HepG2 (cell line): ENCODE results near the gene C16orf87. TPM values are rescaled to one million over a fixed set of nuclear protein-coding genes. Genes with fewer than 3 reads are reported as not detected.

Experiments
- ARHGAP35 ChIP-seq: sonication (generic); formaldehyde crosslinking; IDR thresholded peaks from 2 replicates; pipeline ENCODE4 v1.9.0; 2022; ENCODE audit warnings: mild to moderate bottlenecking, inconsistent platforms, moderate library complexity, missing genetic modification reagents, borderline replicate concordance
- BRF2 ChIP-seq: sonication (generic); formaldehyde crosslinking; IDR thresholded peaks from 2 replicates; pipeline ENCODE4 v1.8.1; 2022; ENCODE audit warnings: mild to moderate bottlenecking, missing genetic modification reagents
- EP300 ChIP-seq, 3 experiments: sonication (generic) in 1 of 3; formaldehyde crosslinking in 1 of 3; IDR thresholded peaks; 2 replicates each; pipeline versions ENCODE4 v1.5.1 to v1.6.1; 2011 to 2020; ENCODE audit warnings: low read depth in 2 of 3, low read length in 2 of 3, borderline replicate concordance in 1 of 3, improper control_type of control experiment in 1 of 3, mild to moderate bottlenecking in 1 of 3, missing genetic modification reagents in 1 of 3, moderate library complexity in 1 of 3
- HMGA1 ChIP-seq: sonication (generic); formaldehyde crosslinking; conservative IDR thresholded peaks from 2 replicates; pipeline ENCODE4 v1.4.0; 2020; ENCODE audit warnings: missing genetic modification reagents
- HOXA5 ChIP-seq: sonication (generic); formaldehyde crosslinking; IDR thresholded peaks from 2 replicates; pipeline ENCODE4 v1.4.0; 2020; ENCODE audit warnings: missing genetic modification reagents
- LBX2 ChIP-seq: sonication (generic); formaldehyde crosslinking; IDR thresholded peaks from 2 replicates; pipeline ENCODE4 v1.5.0; 2020; ENCODE audit warnings: missing genetic modification reagents, mild to moderate bottlenecking, borderline replicate concordance
- MIER2 ChIP-seq: IDR thresholded peaks from 2 replicates; pipeline ENCODE4 v1.6.1; 2016; ENCODE audit warnings: missing biosample characterization, missing genetic modification reagents
- NFKB2 ChIP-seq: sonication (generic); formaldehyde crosslinking; IDR thresholded peaks from 2 replicates; pipeline ENCODE4 v1.4.0; 2020; ENCODE audit warnings: missing genetic modification reagents, borderline replicate concordance
- SIN3B ChIP-seq: fragments of 150-350 bp; IDR thresholded peaks from 2 replicates; pipeline ENCODE4 v1.6.1; 2014; ENCODE audit warnings: low read length
- SMARCC2 ChIP-seq: fragments of 450-650 bp; IDR thresholded peaks from 2 replicates; pipeline ENCODE4 v1.6.1; 2017; ENCODE audit warnings: antibody characterized with exemption, mild to moderate bottlenecking
- TAF15 ChIP-seq: fragments of 200-400 bp; formaldehyde crosslinking; IDR thresholded peaks from one replicate; pipeline ENCODE4 v1.6.1; 2018; ENCODE audit warnings: mild to moderate bottlenecking, low read depth, low read length; ENCODE audit not compliant: poor library complexity, severe bottlenecking
- TEAD2 ChIP-seq: sonication (generic); formaldehyde crosslinking; IDR thresholded peaks from 2 replicates; pipeline ENCODE4 v1.9.0; 2021; ENCODE audit warnings: missing genetic modification reagents
- TEAD3 ChIP-seq: optimal IDR thresholded peaks from 2 replicates; pipeline ENCODE3; 2016; ENCODE audit warnings: borderline replicate concordance
- TEF ChIP-seq: sonication (generic); formaldehyde crosslinking; IDR thresholded peaks from 2 replicates; pipeline ENCODE4 v1.5.0; 2020; ENCODE audit warnings: missing genetic modification reagents
- ZBTB39 ChIP-seq: sonication (generic); formaldehyde crosslinking; IDR thresholded peaks from 2 replicates; pipeline ENCODE4 v1.5.0; 2020; ENCODE audit warnings: missing genetic modification reagents
- ZBTB4 ChIP-seq: sonication (generic); formaldehyde crosslinking; IDR thresholded peaks from 2 replicates; pipeline ENCODE4 v1.4.0; 2020; ENCODE audit warnings: missing genetic modification reagents, mild to moderate bottlenecking, borderline replicate concordance
- ZFP36 ChIP-seq: fragments of 150-350 bp; IDR thresholded peaks from 2 replicates; pipeline ENCODE4 v1.6.1; 2018; ENCODE audit warnings: borderline replicate concordance, low read length, low read depth; ENCODE audit not compliant: partially characterized antibody
- ZMYM3 ChIP-seq: sonication (generic); formaldehyde crosslinking; IDR thresholded peaks from 2 replicates; pipeline ENCODE4 v1.5.1; 2020; ENCODE audit warnings: mild to moderate bottlenecking, missing genetic modification reagents
- ZNF263 ChIP-seq: sonication (generic); formaldehyde crosslinking; IDR thresholded peaks from 2 replicates; pipeline ENCODE4 v1.4.0; 2020; ENCODE audit warnings: missing genetic modification reagents
- ZNF333 ChIP-seq: sonication (generic); formaldehyde crosslinking; IDR thresholded peaks from 2 replicates; pipeline ENCODE4 v1.4.0; 2020; ENCODE audit warnings: mild to moderate bottlenecking, missing genetic modification reagents, borderline replicate concordance
- ZNF724P ChIP-seq: sonication (generic); formaldehyde crosslinking; IDR thresholded peaks from 2 replicates; pipeline ENCODE4 v1.8.0; 2022; ENCODE audit warnings: missing genetic modification reagents, borderline replicate concordance
- ZNF780A ChIP-seq: sonication (generic); formaldehyde crosslinking; IDR thresholded peaks from 2 replicates; pipeline ENCODE4 v1.8.0; 2022; ENCODE audit warnings: mild to moderate bottlenecking, missing genetic modification reagents, moderate library complexity
- polyA plus RNA-seq, 8 experiments: library from polyadenylated mRNA; depleted of rRNA in 3 of 8; stranded (reverse) in 7 of 8; unstranded in 1 of 8; fragments of >200 nt; fragmentation: Illumina TruSeq in 4 of 8; extraction: Trizol in 4 of 8; gene quantifications; 2 replicates each; pipeline versions ENCODE4 v1.2.1 to v1.2.3, GENCODE V29; 2011 to 2016; ENCODE audit warnings: low read depth in 4 of 8, missing spikeins in 1 of 8, mixed read lengths in 1 of 8; ENCODE audit not compliant: insufficient read depth in 1 of 8
- total RNA-seq, 5 experiments: library from RNA; depleted of rRNA; stranded (reverse); fragments of >200 nt; fragmentation: Illumina TruSeq; extraction: Trizol; gene quantifications; 2 replicates each; pipeline ENCODE4 v1.2.3, GENCODE V29; 2016; ENCODE audit warnings: low read depth in 1 of 5

C16orf87 gene
- total and polyA plus RNA-seq, 2 of the 13 experiments (the other 11 are each of a cell fraction or from before 2014, with no cell fraction given) = 8.6 to 19.5 TPM

GRCh38 chr16:46853713-46854443 lies 22.9 kb upstream of the C16orf87 start (continued):
- TF ChIP-seq LBX2 (CRISPR knock-in tag) (no peak), HMGA1 (no peak), ZMYM3 (CRISPR knock-in tag) (no peak), SMARCC2 (no peak), TEAD3 (CRISPR knock-in tag) (peak; percentile 77), MIER2 (CRISPR knock-in tag) (peak; percentile 44; the same call in 1 of the 2 replicates), ZNF780A (no peak), ZBTB4 (CRISPR knock-in tag) (no peak), ZFP36 (no peak), ZNF333 (CRISPR knock-in tag) (no peak), ZNF724P (no peak), BRF2 (CRISPR knock-in tag) (no peak), TAF15 (no peak), TEF (CRISPR knock-in tag) (no peak), SIN3B (0 out of 2 replicates have a peak, but pooled peaks have one; percentile 34), ARHGAP35 (no peak), ZNF263 (CRISPR knock-in tag) (no peak), TEAD2 (no peak), NFKB2 (CRISPR knock-in tag) (no peak), ZBTB39 (CRISPR knock-in tag) (no peak), EP300 (IDR thresholded peaks at IDR 0.05; ENCODE audit: low read depth in 2 of 2, low read length in 2 of 2) (no peak; a peak in 1 of 4 replicates), EP300 (CRISPR knock-in tag; IDR thresholded peaks at IDR 0.05; ENCODE audit: borderline replicate concordance) (no peak), HOXA5 (no peak)
